HFFc6 (cell line): Measurements from ENCODE around the gene PLXNA4. TPM values are rescaled to one million over a fixed set of nuclear protein-coding genes. Genes with fewer than 3 reads are reported as not detected.

ENCODE experiments used
- DNase-seq: peaks from one replicate; pipeline ENCODE4 v3.0.0-alpha.2; 2018
- H3K27ac Mint-ChIP-seq: 2 replicates; pipeline ENCODE4 v1.8.0; 2020; ENCODE audit warnings: mild to moderate bottlenecking, mixed read lengths
- H3K27me3 Mint-ChIP-seq: 2 replicates; pipeline ENCODE4 v1.8.0; 2021; ENCODE audit warnings: mild to moderate bottlenecking, moderate library complexity, mixed read lengths; ENCODE audit not compliant: insufficient read depth
- H3K36me3 Mint-ChIP-seq: 2 replicates; pipeline ENCODE4 v1.8.0; 2021; ENCODE audit warnings: low read depth, mixed read lengths
- H3K4me1 Mint-ChIP-seq: 2 replicates; pipeline ENCODE4 v1.8.0; 2020; ENCODE audit warnings: low read depth, mixed read lengths
- H3K4me3 Mint-ChIP-seq: 2 replicates; pipeline ENCODE4 v1.8.0; 2020; ENCODE audit warnings: mild to moderate bottlenecking, moderate library complexity, mixed read lengths
- H3K9me3 Mint-ChIP-seq: 2 replicates; pipeline ENCODE4 v1.8.0; 2020; ENCODE audit warnings: mild to moderate bottlenecking, mixed read lengths
- total RNA-seq, 6 experiments: library from RNA; stranded (reverse); fragmentation: NEBNext Ultra II Directional; extraction: Animal tissue kit (Norgen Biotek cat#: 25700); gene quantifications; 2 replicates in 1 of 6; 3 replicates in 5 of 6; pipeline ENCODE4 v1.2.3, GENCODE V29; 2021
- TF ChIP-seq, protein P1 (sequence below): fragments of 200-600 bp; sonication (generic); IDR thresholded peaks from 2 replicates; pipeline ENCODE4 v1.5.0; 2021; ENCODE audit warnings: antibody characterized with exemption, mild to moderate bottlenecking

PLXNA4 gene
- total RNA-seq, 6 experiments from 2014 or later, result 0.02 to 0.14 (median 0.05) TPM; not detected in 2

DNA sequence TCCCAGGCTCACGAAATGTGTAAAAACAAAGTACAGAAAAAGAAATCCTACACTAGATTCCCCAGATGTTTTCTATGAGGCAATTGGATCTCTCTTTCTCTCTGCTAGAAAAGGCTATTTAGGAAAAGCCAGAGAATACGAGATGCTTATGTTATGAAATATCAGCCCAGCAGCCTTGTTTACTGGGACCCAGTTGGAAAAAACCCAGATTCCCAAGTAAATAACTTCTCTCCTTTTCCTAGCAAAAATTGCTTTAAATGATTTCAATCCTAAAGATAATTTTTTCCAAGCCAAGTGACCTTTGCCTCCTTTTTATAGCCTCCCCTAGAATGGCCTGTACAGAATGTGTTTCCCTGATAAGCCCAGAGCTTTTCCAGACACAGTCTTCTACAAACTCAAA is 199.3 kb downstream of the PLXNA4 start:
- TF ChIP-seq, protein P1, sequence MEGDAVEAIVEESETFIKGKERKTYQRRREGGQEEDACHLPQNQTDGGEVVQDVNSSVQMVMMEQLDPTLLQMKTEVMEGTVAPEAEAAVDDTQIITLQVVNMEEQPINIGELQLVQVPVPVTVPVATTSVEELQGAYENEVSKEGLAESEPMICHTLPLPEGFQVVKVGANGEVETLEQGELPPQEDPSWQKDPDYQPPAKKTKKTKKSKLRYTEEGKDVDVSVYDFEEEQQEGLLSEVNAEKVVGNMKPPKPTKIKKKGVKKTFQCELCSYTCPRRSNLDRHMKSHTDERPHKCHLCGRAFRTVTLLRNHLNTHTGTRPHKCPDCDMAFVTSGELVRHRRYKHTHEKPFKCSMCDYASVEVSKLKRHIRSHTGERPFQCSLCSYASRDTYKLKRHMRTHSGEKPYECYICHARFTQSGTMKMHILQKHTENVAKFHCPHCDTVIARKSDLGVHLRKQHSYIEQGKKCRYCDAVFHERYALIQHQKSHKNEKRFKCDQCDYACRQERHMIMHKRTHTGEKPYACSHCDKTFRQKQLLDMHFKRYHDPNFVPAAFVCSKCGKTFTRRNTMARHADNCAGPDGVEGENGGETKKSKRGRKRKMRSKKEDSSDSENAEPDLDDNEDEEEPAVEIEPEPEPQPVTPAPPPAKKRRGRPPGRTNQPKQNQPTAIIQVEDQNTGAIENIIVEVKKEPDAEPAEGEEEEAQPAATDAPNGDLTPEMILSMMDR, result no peak
- peaks cover 31% of the 10 kb centered on the region for H3K27me3 Mint-ChIP-seq
- H3K4me1 Mint-ChIP-seq, result no peaks in the 10 kb centered on the region
- no peak overlapping the region for H3K27ac Mint-ChIP-seq
- H3K9me3 Mint-ChIP-seq, result no peaks in the 10 kb centered on the region
- no peak overlapping the region for H3K4me3 Mint-ChIP-seq
- no peak for DNase-seq
- no peaks in the 10 kb centered on the region for H3K36me3 Mint-ChIP-seq

DNA sequence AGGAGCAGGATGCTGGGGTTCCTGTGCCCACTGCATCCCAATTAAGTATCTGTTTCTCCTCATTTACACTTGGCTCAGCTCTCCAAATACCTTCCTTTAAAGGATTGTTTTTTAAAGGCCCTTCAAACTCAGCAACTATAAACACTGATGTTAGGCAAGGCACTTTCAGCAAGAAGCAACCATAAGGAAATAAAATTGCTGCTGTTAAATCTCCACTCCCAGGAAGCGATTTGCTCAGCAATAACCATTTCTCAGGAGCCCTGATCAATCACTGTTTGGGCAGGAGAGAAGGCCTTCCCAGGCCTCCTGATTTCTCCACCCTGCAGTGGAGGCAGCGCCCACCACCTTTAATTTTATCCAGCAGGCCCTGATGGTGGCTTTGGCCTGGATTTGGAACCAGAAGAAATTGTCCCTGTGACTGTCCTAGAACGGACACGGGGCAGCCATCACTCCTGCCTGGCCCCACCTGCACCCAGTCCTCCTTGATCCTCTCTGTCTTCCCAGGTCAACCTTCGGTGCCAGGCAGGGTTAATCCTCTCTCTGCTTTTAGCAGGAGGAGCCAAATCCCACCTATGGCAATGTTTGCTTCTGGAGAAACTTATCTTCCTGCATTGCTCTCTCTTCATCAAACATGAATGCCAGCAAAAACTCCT is 199.8 kb downstream of the PLXNA4 start:
- no peak for DNase-seq

DNA sequence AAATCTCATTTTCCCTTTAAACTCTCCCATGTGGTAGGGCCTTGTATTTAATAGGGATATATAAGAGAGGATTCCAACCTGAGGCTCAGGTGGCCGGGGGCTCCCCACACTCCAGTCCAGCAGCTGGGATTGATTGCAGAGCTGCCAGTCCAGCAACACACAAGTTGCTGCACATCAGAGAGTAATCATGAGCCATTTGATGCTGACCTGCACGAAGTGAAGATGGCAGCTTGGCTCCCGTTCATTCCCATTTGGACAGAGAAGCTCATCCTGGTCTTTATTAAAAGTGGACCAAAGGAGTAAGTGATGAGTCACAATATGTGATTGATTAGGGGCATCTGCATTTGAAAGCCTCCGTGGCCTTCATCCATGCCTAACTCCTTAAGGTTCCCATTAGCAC is 202.4 kb downstream of the PLXNA4 start:
- TF ChIP-seq, protein P1, result no peak
- Mint-ChIP-seq H3K27ac (no peak overlapping the region), H3K9me3 (no peaks in the 10 kb centered on the region), H3K36me3 (no peaks in the 10 kb centered on the region), H3K4me3 (no peak overlapping the region), H3K27me3 (peaks cover 31% of the 10 kb centered on the region), H3K4me1 (no peaks in the 10 kb centered on the region)
- DNase-seq, result no peak

More for the DNA sequence above, 199.8 kb downstream of the PLXNA4 start:
- H3K4me3 Mint-ChIP-seq, result no peak overlapping the region
- no peak overlapping the region for H3K27ac Mint-ChIP-seq
- H3K27me3 Mint-ChIP-seq, result peaks cover 33% of the 10 kb centered on the region
- no peaks in the 10 kb centered on the region for H3K36me3 Mint-ChIP-seq
- H3K4me1 Mint-ChIP-seq, result no peaks in the 10 kb centered on the region
- TF ChIP-seq, protein P1, result no peak
- no peaks in the 10 kb centered on the region for H3K9me3 Mint-ChIP-seq

DNA sequence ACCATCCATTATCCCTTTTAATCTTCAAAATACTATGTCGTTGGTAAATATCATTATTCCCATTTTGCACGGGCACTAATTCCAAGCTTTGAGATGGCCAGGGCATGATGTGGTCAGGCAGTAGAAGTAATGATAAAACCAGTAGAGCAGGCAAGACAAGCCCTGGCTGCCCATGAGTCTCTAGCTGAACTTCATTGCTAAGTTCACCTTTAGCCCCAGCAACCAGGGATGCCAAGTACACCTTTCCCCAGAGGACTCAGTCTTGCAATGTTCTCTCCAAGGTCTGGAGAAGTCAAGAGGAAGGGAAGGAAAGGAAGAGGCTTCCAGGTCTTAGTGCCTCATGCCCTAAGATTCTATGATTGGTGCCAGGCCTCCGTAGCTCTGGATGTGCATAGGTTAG is 203.2 kb downstream of the PLXNA4 start:
- no peak for DNase-seq
- no peaks in the 10 kb centered on the region for H3K36me3 Mint-ChIP-seq
- no peaks in the 10 kb centered on the region for H3K4me1 Mint-ChIP-seq
- peaks cover 32% of the 10 kb centered on the region for H3K27me3 Mint-ChIP-seq
- H3K27ac Mint-ChIP-seq, result no peak overlapping the region
- H3K9me3 Mint-ChIP-seq, result no peaks in the 10 kb centered on the region
- H3K4me3 Mint-ChIP-seq, result no peak overlapping the region
- TF ChIP-seq, protein P1, result no peak

DNA sequence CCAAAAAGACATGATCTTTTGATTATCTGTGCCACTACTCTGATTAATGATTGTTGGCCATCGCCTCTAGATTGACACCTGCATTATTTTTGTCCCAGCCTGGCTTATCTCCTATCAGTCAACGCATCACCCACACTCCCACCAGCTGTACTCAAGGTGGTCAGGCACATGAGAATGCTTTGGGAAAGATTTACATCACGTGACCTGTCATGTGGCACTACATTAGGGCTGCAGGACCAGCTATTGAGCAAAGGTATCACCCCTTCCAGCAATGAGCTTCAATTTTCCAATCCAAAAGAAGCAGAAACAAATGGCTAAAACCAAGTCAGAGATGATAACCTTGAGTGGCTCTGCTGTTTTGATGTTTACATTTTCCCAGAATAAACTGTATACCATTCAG is 204.3 kb downstream of the PLXNA4 start:
- Mint-ChIP-seq H3K27me3 (peaks cover 31% of the 10 kb centered on the region), H3K4me1 (no peaks in the 10 kb centered on the region)
- TF ChIP-seq, protein P1, result no peak

More for the DNA sequence above, 204.3 kb downstream of the PLXNA4 start:
- H3K4me3 Mint-ChIP-seq, result no peak overlapping the region
- no peak for DNase-seq
- no peaks in the 10 kb centered on the region for H3K36me3 Mint-ChIP-seq
- H3K27ac Mint-ChIP-seq, result no peak overlapping the region
- no peaks in the 10 kb centered on the region for H3K9me3 Mint-ChIP-seq
